GM23338 (cell line): ENCODE results near the gene RP9. TPM values are rescaled to one million over a fixed set of nuclear protein-coding genes. Genes with fewer than 3 reads are reported as not detected.

Experiments
- ATAC-seq: fragments of 200-7000 bp; cut with Tn5 transposase; 3 replicates; pipeline ENCODE4 v1.9.1; 2020
- DNase-seq: peaks from one replicate; pipeline ENCODE4 v3.0.0-alpha.2; 2015; ENCODE audit warnings: low spot score
- H2AFZ ChIP-seq: fragments of 200-600 bp; sonication (generic); 2 replicates; pipeline ENCODE4 v1.8.0; 2016; ENCODE audit warnings: antibody characterized with exemption, mild to moderate bottlenecking, moderate library complexity
- H3F3A ChIP-seq: fragments of 200-600 bp; sonication (generic); replicated peaks from 2 replicates; pipeline ENCODE4 v1.8.0; 2017; ENCODE audit warnings: antibody characterized with exemption, mixed run types, low read depth
- H3K27ac ChIP-seq: fragments of 200-600 bp; sonication (generic); 2 replicates; pipeline ENCODE4 v1.6.1; 2016; ENCODE audit warnings: low read depth
- H3K27me3 ChIP-seq: fragments of 200-600 bp; sonication (generic); 2 replicates; pipeline ENCODE4 v1.8.0; 2016; ENCODE audit warnings: mild to moderate bottlenecking, mixed run types, moderate library complexity; ENCODE audit not compliant: insufficient read depth
- H3K36me3 ChIP-seq: fragments of 200-600 bp; sonication (generic); 2 replicates; pipeline ENCODE4 v1.8.0; 2016; ENCODE audit warnings: mild to moderate bottlenecking; ENCODE audit not compliant: insufficient read depth
- H3K4me1 ChIP-seq: fragments of 200-600 bp; sonication (generic); 2 replicates; pipeline ENCODE4 v1.8.0; 2016; ENCODE audit warnings: mild to moderate bottlenecking, moderate library complexity; ENCODE audit not compliant: insufficient read depth
- H3K4me2 ChIP-seq: fragments of 200-600 bp; sonication (generic); 2 replicates; pipeline ENCODE4 v1.7.1; 2017; ENCODE audit warnings: mixed run types
- H3K4me3 ChIP-seq: fragments of 200-600 bp; sonication (generic); 2 replicates; pipeline ENCODE4 v1.6.1; 2016; ENCODE audit warnings: mixed run types
- H3K79me2 ChIP-seq: fragments of 200-600 bp; sonication (generic); replicated peaks from 2 replicates; pipeline ENCODE4 v1.8.0; 2017; ENCODE audit warnings: mild to moderate bottlenecking; ENCODE audit not compliant: insufficient read depth
- H3K9me2 ChIP-seq: fragments of 200-600 bp; sonication (generic); 2 replicates; pipeline ENCODE4 v1.8.0; 2017; ENCODE audit not compliant: insufficient read depth
- H4K20me1 ChIP-seq: fragments of 200-600 bp; sonication (generic); replicated peaks from 2 replicates; pipeline ENCODE4 v1.8.0; 2017; ENCODE audit warnings: mild to moderate bottlenecking; ENCODE audit not compliant: insufficient read depth
- H3K27ac Mint-ChIP-seq: 2 replicates; pipeline ENCODE4 v1.8.0; 2020; ENCODE audit warnings: inconsistent platforms, mild to moderate bottlenecking, moderate library complexity, mixed read lengths
- H3K27me3 Mint-ChIP-seq: 3 replicates; pipeline ENCODE4 v1.8.0; 2022; ENCODE audit warnings: low read depth, mild to moderate bottlenecking, moderate library complexity, mixed read lengths, inconsistent platforms; ENCODE audit not compliant: insufficient read depth, poor library complexity
- H3K36me3 Mint-ChIP-seq: 3 replicates; pipeline ENCODE4 v1.8.0; 2021; ENCODE audit warnings: low read depth, mild to moderate bottlenecking, inconsistent platforms, moderate library complexity, mixed read lengths
- H3K4me1 Mint-ChIP-seq: 3 replicates; pipeline ENCODE4 v1.8.0; 2020; ENCODE audit warnings: mild to moderate bottlenecking, inconsistent platforms, mixed read lengths
- H3K4me3 Mint-ChIP-seq: 3 replicates; pipeline ENCODE4 v1.8.0; 2021; ENCODE audit warnings: moderate library complexity, mild to moderate bottlenecking, inconsistent platforms, mixed read lengths
- H3K9me3 Mint-ChIP-seq: 3 replicates; pipeline ENCODE4 v1.8.0; 2020; ENCODE audit warnings: moderate library complexity, mild to moderate bottlenecking, inconsistent platforms, mixed read lengths
- CREB1 ChIP-seq: fragments of 250-450 bp; sonication (Bioruptor Pico); IDR thresholded peaks from 2 replicates; pipeline ENCODE4 v1.5.0; 2020; ENCODE audit warnings: low read depth, mild to moderate bottlenecking, moderate library complexity
- CTCF ChIP-seq, 2 experiments: fragments of 200-600 bp in 1 of 2; sonication (generic) in 1 of 2; conservative IDR thresholded peaks; 2 replicates each; pipeline versions ENCODE4 v1.5.1 to v1.6.1; 2016 to 2017; ENCODE audit warnings: antibody characterized with exemption in 2 of 2, low read depth in 2 of 2, mild to moderate bottlenecking in 2 of 2, moderate library complexity in 1 of 2
- ETS1 ChIP-seq: IDR thresholded peaks from 2 replicates; pipeline ENCODE4 v1.6.1; 2016; ENCODE audit warnings: antibody characterized with exemption
- EZH2 ChIP-seq: fragments of 200-600 bp; sonication (generic); IDR thresholded peaks from one replicate; pipeline ENCODE4 v1.8.0; 2017; ENCODE audit warnings: antibody characterized with exemption, mild to moderate bottlenecking, low read depth; ENCODE audit not compliant: unreplicated experiment
- EZH2phosphoT487 ChIP-seq: fragments of 200-600 bp; sonication (generic); IDR thresholded peaks from one replicate; pipeline ENCODE4 v1.8.1; 2018; ENCODE audit warnings: antibody characterized with exemption; ENCODE audit not compliant: unreplicated experiment
- JUNB ChIP-seq: IDR thresholded peaks from one replicate; pipeline ENCODE4 v1.6.1; 2016; ENCODE audit warnings: antibody characterized with exemption; ENCODE audit not compliant: unreplicated experiment
- REST ChIP-seq: IDR thresholded peaks from one replicate; pipeline ENCODE4 v1.6.1; 2018; ENCODE audit warnings: antibody characterized with exemption; ENCODE audit not compliant: unreplicated experiment
- STAT1 ChIP-seq: IDR thresholded peaks from one replicate; pipeline ENCODE4 v1.6.1; 2016; ENCODE audit warnings: antibody characterized with exemption; ENCODE audit not compliant: unreplicated experiment
- ZNF114 ChIP-seq: fragments of 250-450 bp; sonication (Bioruptor Pico); IDR thresholded peaks from 2 replicates; pipeline ENCODE4 v1.5.0; 2020; ENCODE audit warnings: mild to moderate bottlenecking, moderate library complexity
- ZNF331 ChIP-seq: fragments of 250-450 bp; sonication (Bioruptor Pico); IDR thresholded peaks from 2 replicates; pipeline ENCODE4 v1.5.0; 2020; ENCODE audit warnings: low read depth, mild to moderate bottlenecking, moderate library complexity
- polyA plus RNA-seq: library from polyadenylated mRNA; unstranded; fragments of >200 nt; fragmentation: Nextera tagmentation; extraction: Ambion mirVana; gene quantifications from 2 replicates; pipeline ENCODE4 v1.2.1, GENCODE V29; 2016
- total RNA-seq: library from RNA; depleted of rRNA; stranded (reverse); fragments of >200 nt; shearing (Covaris generic); gene quantifications from 2 replicates; pipeline ENCODE4 v1.2.3, GENCODE V29; 2014

RP9 gene
- total and polyA plus RNA-seq, 2 experiments from 2014 or later: 8.7 to 43.2 TPM

- Histone ChIP-seq H3K36me3 (no peaks in the 10 kb centered on the region), H4K20me1 (no peaks in the 10 kb centered on the region), H3K27ac (no peak overlapping the region), H3F3A (no peaks in the 10 kb centered on the region), H3K79me2 (no peaks in the 10 kb centered on the region), H3K27me3 (no peaks in the 10 kb centered on the region), H3K4me3 (no peak overlapping the region), H2AFZ (no peak overlapping the region), H3K4me2 (no peak overlapping the region), H3K9me2 (no peaks in the 10 kb centered on the region), H3K4me1 (no peaks in the 10 kb centered on the region)
- no peaks in the 10 kb centered on the region for H3K36me3 Mint-ChIP-seq
- DNase-seq (no peak), ATAC-seq (no peak)
- H3K9me3 Mint-ChIP-seq: peaks cover 4% of the 10 kb centered on the region; the same call in 2 of the 3 replicates
- no peak for TF ChIP-seq EZH2
- no peak for TF ChIP-seq CTCF (conservative IDR thresholded peaks at IDR 0.05; ENCODE audit: low read depth in 2 of 2)
- TF ChIP-seq ZNF331: no peak
- H3K27me3 Mint-ChIP-seq: peaks cover 1% of the 10 kb centered on the region
- H3K4me3 Mint-ChIP-seq: no peak overlapping the region
- no peak overlapping the region for H3K27ac Mint-ChIP-seq
- H3K4me1 Mint-ChIP-seq: peaks cover 10% of the 10 kb centered on the region; the same call in 1 of the 3 replicates
These were observed 9.2 kb upstream of the RP9 start for GRCh38 chr7:33118383-33118782.

- peaks cover 10% of the 10 kb centered on the region; the same call in 2 of the 3 replicates for H3K4me1 Mint-ChIP-seq
- H3K4me1 ChIP-seq: no peaks in the 10 kb centered on the region
- no peak overlapping the region for H2AFZ ChIP-seq
- no peak overlapping the region for H3K4me3 Mint-ChIP-seq
- peaks cover 4% of the 10 kb centered on the region; the same call in 2 of the 3 replicates for H3K9me3 Mint-ChIP-seq
- H3K4me2 ChIP-seq: no peak overlapping the region
- H3K9me2 ChIP-seq: no peaks in the 10 kb centered on the region
- H3K27me3 Mint-ChIP-seq: peaks cover 3% of the 10 kb centered on the region
- H3K27me3 ChIP-seq: peaks cover 5% of the 10 kb centered on the region; the same call in 1 of the 2 replicates
- no peaks in the 10 kb centered on the region for H4K20me1 ChIP-seq
- H3K36me3 Mint-ChIP-seq: no peaks in the 10 kb centered on the region
- ATAC-seq (no peak), DNase-seq (no peak)
- H3F3A ChIP-seq: no peaks in the 10 kb centered on the region
- no peaks in the 10 kb centered on the region for H3K79me2 ChIP-seq
- H3K36me3 ChIP-seq: no peaks in the 10 kb centered on the region
- no peak overlapping the region for H3K4me3 ChIP-seq
- H3K27ac ChIP-seq: no peak overlapping the region
- TF ChIP-seq CREB1 (CRISPR knock-in tag) (no peak), JUNB (no peak), EZH2phosphoT487 (no peak), EZH2 (no peak), STAT1 (no peak), ETS1 (no peak)
- no peak overlapping the region for H3K27ac Mint-ChIP-seq
These were observed 5.8 kb upstream of the RP9 start for GRCh38 chr7:33114976-33115375.

GRCh38 chr7:33111614-33112013 is 2.4 kb upstream of the RP9 start:
- ATAC-seq (no peak), DNase-seq (no peak)
- Mint-ChIP-seq H3K36me3 (no peaks in the 10 kb centered on the region), H3K4me1 (peaks cover 25% of the 10 kb centered on the region; the same call in 2 of the 3 replicates), H3K4me3 (no peak overlapping the region), H3K27ac (no peak overlapping the region), H3K27me3 (peaks cover 6% of the 10 kb centered on the region), H3K9me3 (no peaks in the 10 kb centered on the region)
- Histone ChIP-seq H3K9me2 (no peaks in the 10 kb centered on the region), H3K4me2 (no peak overlapping the region), H3K79me2 (peaks cover 19% of the 10 kb centered on the region), H3K4me1 (peaks cover 11% of the 10 kb centered on the region), H3K27ac (no peak overlapping the region), H3K36me3 (no peaks in the 10 kb centered on the region), H4K20me1 (peaks cover 13% of the 10 kb centered on the region), H2AFZ (no peak overlapping the region), H3K27me3 (peaks cover 17% of the 10 kb centered on the region), H3F3A (0 out of 2 replicates have a peak, but pooled peaks cover 3% of the 10 kb centered on the region), H3K4me3 (no peak overlapping the region)
- TF ChIP-seq REST (no peak), ETS1 (no peak), STAT1 (no peak), EZH2 (no peak), EZH2phosphoT487 (no peak), ZNF114 (CRISPR knock-in tag) (no peak)
